GM12872 (cell line): ENCODE results near the gene ERC2.

Experiments used
- TF ChIP-seq, protein P1 (sequence below): IDR thresholded peaks from 3 replicates; pipeline ENCODE4 v1.5.1; 2011; ENCODE audit warnings: low read depth, mild to moderate bottlenecking, low read length, moderate library complexity; ENCODE audit not compliant: insufficient read depth

ERC2 gene

DNA sequence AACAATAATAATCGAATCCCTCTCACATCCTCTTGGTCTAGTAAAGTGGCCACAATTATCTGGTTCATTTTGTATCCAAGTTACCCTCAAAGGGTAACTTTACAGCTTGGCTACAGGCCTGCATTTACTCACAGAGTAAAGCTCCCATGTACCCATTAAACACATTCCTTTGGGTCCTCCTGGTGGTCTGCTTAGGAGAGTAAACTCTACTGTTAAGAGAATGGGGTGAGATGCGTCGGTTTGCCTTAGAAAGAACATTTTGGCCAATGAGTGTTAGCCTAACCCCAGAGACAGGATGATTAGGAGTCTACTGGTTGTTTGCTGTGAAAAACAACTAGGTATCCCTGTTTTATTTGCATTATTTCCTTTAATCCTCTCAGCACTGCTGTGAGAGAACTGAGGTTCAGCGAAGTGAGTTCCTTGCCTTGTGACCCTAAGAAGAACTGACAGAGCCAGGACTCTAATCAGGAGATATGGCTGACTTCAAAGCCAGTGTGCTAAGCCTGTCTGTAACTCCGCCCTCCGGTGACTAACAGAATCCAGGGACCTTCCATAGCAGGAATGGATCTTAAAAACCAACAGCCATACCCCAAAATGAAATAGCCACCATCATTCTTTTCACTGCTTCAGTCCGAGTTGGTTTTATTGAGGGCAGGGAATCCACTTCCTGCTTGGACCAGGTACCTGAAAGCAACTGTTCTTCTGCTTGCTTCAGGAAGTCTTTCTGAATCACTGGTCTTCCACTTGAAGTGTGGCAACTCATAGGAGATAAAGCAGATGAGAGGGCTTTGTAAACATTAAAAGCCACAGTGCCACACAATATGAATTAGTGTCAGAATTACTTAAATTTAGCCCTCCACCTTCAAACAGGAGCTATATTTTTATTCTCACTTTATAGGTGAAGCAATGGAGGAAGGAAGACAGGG is 663.8 kb downstream of the ERC2 start:
- TF ChIP-seq, protein P1, sequence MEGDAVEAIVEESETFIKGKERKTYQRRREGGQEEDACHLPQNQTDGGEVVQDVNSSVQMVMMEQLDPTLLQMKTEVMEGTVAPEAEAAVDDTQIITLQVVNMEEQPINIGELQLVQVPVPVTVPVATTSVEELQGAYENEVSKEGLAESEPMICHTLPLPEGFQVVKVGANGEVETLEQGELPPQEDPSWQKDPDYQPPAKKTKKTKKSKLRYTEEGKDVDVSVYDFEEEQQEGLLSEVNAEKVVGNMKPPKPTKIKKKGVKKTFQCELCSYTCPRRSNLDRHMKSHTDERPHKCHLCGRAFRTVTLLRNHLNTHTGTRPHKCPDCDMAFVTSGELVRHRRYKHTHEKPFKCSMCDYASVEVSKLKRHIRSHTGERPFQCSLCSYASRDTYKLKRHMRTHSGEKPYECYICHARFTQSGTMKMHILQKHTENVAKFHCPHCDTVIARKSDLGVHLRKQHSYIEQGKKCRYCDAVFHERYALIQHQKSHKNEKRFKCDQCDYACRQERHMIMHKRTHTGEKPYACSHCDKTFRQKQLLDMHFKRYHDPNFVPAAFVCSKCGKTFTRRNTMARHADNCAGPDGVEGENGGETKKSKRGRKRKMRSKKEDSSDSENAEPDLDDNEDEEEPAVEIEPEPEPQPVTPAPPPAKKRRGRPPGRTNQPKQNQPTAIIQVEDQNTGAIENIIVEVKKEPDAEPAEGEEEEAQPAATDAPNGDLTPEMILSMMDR: no peak

DNA sequence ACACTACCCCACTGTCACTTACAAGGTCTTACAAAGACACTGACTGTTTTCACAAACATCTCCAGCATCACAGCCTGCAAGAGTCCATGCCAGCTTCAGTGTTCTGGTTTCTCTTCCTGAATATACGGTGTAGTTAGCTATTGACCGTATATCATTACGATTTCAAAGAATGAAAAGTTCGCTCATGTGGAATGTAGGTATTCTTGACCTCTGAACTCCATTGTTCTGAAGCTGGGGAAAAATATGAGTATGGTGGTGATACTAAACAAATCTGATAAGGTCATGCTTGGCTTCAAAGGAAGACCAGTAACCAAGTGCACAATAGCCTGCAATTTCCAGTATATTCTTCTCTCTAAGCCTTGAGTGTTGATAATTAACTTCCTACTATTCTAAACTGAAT is 665.5 kb downstream of the ERC2 start:
- TF ChIP-seq, protein P1: no peak

DNA sequence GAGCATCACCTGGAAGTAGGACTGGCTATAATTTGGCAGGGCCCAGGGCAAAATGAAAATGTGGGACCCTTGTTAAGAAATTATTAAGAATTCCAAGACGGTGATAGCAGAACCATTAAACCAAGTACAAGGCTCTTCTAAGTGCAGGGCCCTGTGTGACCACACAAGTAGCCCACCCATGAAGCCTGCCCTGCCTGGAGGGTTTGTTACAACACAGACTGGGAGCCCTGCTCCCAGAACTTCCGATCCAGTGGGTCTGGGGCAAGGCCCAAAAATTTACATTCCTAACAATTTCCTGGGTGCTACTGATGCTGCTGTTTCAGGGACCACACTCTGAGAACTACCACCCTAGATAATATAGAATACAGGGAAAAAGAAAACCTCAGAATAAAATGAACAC is 666.6 kb downstream of the ERC2 start:
- TF ChIP-seq, protein P1: no peak

DNA sequence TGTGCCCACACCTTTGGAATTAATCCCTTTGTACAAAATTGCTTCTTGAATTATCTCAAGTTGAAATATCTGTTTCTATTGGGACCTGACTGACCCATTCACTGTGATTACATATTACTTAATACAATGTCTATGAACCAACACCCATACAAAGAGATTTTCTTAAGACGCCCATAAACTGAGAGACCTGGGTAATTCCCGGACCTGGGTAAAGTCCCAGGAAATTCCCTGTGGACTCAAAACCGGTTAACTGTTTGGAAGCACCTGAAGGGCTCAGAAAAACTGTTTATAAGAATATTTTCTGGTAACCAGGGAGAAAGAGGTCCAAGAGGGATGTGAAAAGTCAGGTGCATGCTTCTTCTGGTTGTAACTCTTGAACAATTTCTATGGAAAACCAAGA is 667.2 kb downstream of the ERC2 start:
- TF ChIP-seq, protein P1: no peak

DNA sequence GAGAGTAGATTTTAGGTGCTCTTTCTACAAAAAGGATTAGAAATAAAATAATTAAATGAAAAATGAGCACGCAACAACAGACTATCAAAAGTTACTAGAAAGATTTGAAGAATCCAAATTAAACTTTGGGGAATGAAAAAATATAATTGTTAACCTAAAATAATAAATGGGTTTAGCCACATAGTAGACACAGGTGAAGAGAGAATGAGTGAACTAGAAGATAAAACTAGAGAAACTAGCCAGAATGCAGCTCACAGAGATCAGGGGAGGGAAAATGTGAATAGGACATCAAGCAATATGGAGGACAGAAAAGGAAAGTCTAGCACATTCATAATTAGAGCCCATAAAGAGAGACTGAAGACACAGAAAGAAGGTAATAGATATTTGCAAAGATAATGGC is 670.5 kb downstream of the ERC2 start:
- TF ChIP-seq, protein P1: no peak

DNA sequence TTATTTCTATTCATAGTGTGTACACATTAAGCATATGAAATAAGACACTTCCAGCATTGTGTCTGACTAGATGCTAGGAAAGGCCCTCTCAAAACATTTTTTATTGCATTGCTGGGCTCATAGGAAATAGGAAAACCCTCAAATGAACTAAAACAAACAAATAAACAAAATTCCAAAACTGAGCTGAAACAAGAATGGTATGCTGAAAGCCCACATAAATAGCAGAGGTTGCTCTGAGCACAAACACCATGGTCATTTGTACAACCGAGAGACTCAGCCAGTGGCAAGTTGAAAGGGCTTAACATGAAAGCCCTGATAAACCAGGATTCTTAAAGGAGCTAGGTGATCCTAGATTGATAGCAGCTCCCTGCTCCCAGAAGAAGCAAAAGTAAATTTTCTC is 671.2 kb downstream of the ERC2 start:
- TF ChIP-seq, protein P1: no peak

DNA sequence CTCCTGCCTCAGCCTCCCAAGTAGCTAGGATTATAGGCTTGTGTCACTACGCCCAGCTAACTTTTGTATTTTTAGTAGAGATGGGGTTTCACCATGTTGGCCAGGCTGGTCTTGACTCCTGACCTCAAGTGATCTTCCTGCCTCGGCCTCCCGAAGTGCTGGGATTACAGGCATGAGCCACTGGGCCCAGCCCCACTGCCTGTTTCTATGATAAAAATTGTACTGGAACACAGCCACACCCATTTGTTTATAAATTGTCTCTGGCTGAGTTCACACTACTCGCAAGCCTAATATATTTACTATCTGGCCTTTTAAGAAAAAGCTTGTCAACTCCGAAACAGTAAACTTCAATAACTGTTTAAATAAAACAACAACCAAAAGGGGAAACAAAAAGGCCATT is 671.7 kb downstream of the ERC2 start:
- TF ChIP-seq, protein P1: no peak
